ENCODE data around the gene ARHGEF38. TPM values are rescaled to one million over a fixed set of nuclear protein-coding genes. Genes with fewer than 3 reads are reported as not detected.
A peak's percentile ranks its signal among the peaks of the same experiment; 100 is the strongest.

Gene ARHGEF38
- total and polyA plus RNA-seq, 4 donors: 0.11 to 1.3 (median 0.40) TPM; not detected in 1

DNA sequence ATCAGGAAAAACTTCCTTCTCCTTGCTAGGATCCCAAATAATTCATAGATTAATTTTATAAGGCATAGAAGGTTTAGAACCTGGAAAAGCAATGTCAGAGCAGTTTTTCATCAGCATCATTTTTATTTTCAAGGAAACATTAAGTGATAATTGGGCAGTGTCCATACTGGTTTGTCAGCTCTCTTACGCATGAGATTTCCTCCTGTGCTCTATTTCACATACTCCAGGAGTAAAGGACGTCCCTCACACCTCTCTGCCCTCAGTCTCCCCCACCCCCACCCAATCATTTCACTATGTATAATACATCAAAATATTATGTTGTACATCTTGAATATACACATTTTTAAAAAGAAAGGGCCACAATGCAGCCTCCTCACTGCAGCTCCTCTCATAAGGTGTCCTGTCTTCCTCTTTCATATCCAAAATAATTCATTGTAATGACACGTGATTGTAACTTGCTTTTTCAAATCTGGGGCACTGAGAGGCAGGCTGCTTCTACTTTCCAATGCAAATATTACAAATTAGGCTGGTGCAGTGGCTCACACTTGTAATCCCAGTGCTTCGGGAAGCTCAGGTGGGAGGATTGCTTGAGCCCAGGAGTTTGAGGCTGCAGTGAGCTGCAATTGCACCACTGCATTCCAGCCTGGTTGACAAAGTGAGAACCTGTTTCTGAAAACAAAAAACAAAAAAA lies 34.4 kb downstream of the ARHGEF38 start:
- H3K27ac ChIP-seq (ENCODE audit: low read depth, low read length): no peak overlapping the region
- 78% methylated on average over 1 of the region's 4 CpGs for WGBS (ENCODE audit: insufficient coverage)
- H3K27me3 ChIP-seq (ENCODE audit: control insufficient read depth, insufficient read depth, low read length): no peaks in the 10 kb centered on the region
- no peaks in the 10 kb centered on the region for H3K36me3 ChIP-seq (ENCODE audit: control insufficient read depth, insufficient read depth, low read length)
- no peak for DNase-seq (ENCODE audit: low read depth in 4 of 6, low spot score in 6 of 6)
- H3K4me1 ChIP-seq (ENCODE audit: control insufficient read depth, insufficient read depth, low read length): no peaks in the 10 kb centered on the region
- H3K9me3 ChIP-seq (ENCODE audit: control insufficient read depth, insufficient read depth, low read length): no peaks in the 10 kb centered on the region
- H3K4me3 ChIP-seq (ENCODE audit: low read depth, low read length): no peak overlapping the region

DNA sequence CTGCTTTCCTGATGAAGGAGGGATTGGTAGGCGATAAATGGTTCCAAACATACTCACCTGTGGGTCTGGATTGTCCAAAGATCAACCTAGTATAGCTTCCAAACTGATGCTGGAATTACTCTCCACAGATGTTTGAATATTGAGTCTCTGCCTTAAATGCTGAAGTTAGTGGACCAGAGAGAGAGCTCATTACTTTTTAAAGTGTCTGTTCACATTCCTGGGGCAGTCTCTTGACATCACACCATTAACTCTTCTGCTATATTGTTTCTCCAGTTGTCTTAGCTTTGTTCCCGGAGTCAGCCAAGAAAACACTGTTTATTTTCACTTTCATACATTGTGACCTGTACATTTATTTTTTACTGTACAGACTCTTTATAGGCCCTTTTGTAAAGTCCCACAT lies 35.4 kb downstream of the ARHGEF38 start:
- H3K9me3 ChIP-seq (ENCODE audit: control insufficient read depth, insufficient read depth, low read length): no peaks in the 10 kb centered on the region
- WGBS (ENCODE audit: insufficient coverage): 33% methylated on average over 1 of the region's 2 CpGs
- peak in 1 of 6 donors; percentile 60 for DNase-seq (ENCODE audit: low read depth in 4 of 6, low spot score in 6 of 6)
- H3K27ac ChIP-seq (ENCODE audit: low read depth, low read length): no peak overlapping the region
- H3K4me3 ChIP-seq (ENCODE audit: low read depth, low read length): no peak overlapping the region
- no peaks in the 10 kb centered on the region for H3K36me3 ChIP-seq (ENCODE audit: control insufficient read depth, insufficient read depth, low read length)
- no peaks in the 10 kb centered on the region for H3K27me3 ChIP-seq (ENCODE audit: control insufficient read depth, insufficient read depth, low read length)
- H3K4me1 ChIP-seq (ENCODE audit: control insufficient read depth, insufficient read depth, low read length): no peaks in the 10 kb centered on the region

DNA sequence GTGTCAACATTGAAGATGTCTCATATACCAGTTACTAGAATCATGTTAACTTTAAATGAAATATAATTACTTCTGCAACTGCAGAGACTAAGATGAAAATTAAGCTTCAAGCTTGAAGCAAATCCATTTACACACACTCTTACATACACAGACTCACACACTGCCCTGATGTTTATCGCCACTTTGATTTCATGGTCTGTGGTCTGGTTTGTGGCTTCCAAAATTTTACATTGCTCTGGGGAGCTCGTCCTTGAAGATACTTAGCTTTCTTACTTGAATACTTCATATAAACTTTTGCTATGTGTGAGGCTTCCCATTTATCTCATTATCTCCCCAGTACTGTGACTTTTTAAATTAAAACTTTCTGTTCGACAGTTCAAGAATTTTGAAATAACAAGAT lies 35.8 kb downstream of the ARHGEF38 start:
- WGBS (ENCODE audit: insufficient coverage): no CpG with 5 or more reads among the region's 3 CpGs

DNA sequence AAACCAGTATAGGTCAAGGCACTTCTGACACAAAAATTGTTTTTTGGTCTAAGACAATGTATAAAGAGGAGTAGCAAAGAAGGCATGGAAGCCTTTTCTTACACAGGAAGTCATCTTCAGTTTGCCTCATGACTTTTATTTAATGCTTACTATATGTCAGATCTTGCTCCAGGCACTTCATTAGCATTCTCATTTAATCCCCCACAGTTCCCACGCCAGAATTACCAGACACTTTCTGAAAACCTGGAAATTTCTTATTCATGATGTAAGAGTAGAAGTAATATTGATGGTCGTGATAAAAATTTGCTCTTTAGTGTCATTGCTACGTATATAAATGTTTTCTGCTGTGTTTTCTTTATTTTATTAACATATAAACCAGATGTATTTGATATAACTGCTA lies 39.2 kb downstream of the ARHGEF38 start:
- Histone ChIP-seq H3K4me1 (ENCODE audit: control insufficient read depth, insufficient read depth, low read length) (no peaks in the 10 kb centered on the region), H3K4me3 (ENCODE audit: low read depth, low read length) (no peak overlapping the region), H3K27ac (ENCODE audit: low read depth, low read length) (no peak overlapping the region), H3K9me3 (ENCODE audit: control insufficient read depth, insufficient read depth, low read length) (no peaks in the 10 kb centered on the region), H3K27me3 (ENCODE audit: control insufficient read depth, insufficient read depth, low read length) (no peaks in the 10 kb centered on the region), H3K36me3 (ENCODE audit: control insufficient read depth, insufficient read depth, low read length) (no peaks in the 10 kb centered on the region)
- no peak for DNase-seq (ENCODE audit: low read depth in 4 of 6, low spot score in 6 of 6)
- WGBS (ENCODE audit: insufficient coverage): no CpG with 5 or more reads among the region's 3 CpGs

More for the DNA sequence above, 35.8 kb downstream of the ARHGEF38 start:
- Histone ChIP-seq H3K4me3 (ENCODE audit: low read depth, low read length) (no peak overlapping the region), H3K27ac (ENCODE audit: low read depth, low read length) (no peak overlapping the region), H3K4me1 (ENCODE audit: control insufficient read depth, insufficient read depth, low read length) (no peaks in the 10 kb centered on the region), H3K9me3 (ENCODE audit: control insufficient read depth, insufficient read depth, low read length) (no peaks in the 10 kb centered on the region), H3K27me3 (ENCODE audit: control insufficient read depth, insufficient read depth, low read length) (no peaks in the 10 kb centered on the region), H3K36me3 (ENCODE audit: control insufficient read depth, insufficient read depth, low read length) (no peaks in the 10 kb centered on the region)
- DNase-seq (ENCODE audit: low read depth in 4 of 6, low spot score in 6 of 6): no peak

DNA sequence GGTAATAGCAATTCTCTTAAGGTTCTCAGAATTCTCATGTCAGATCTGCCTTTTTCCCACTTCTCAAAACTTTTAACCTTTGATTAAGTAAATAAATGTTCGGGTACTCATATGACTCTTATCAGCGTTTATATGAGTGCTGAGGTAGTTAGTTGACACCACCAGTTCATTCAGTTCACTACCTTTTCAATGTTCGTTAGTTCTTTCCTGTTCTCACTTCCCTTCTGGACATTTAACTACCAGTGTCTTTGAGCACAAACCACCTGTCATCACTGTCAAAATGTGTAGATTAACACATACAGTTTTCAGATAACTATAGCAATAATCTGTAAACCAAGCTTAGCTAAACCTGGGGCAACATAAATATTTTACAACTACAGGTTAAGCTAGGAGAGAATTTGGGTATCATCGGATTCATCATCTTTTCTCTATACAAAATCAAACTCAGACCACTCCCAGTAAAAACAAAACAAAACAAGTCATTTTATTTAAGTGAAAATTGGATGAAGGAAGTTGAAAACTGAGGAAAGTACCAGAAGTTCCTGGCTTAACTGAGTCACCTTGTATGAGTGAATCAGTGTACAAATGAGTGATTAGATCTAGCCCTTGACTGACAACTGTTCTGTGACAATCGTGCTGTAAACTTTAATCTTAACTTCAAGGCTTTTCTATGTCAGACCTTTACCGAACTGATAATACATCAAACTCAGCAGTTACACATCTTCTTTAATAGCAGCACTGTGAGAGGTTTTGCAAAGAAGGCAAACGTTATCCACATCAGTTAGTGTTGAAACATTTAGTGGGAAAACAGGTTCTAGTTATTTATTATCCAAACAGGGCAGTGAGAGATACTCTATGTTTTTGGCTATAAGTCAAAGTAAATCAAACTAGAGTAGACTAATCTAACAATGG lies 41.9 kb downstream of the ARHGEF38 start:
- H3K4me3 ChIP-seq (ENCODE audit: low read depth, low read length): no peak overlapping the region
- no CpG with 5 or more reads among the region's 7 CpGs for WGBS (ENCODE audit: insufficient coverage)
- H3K27me3 ChIP-seq (ENCODE audit: control insufficient read depth, insufficient read depth, low read length): no peaks in the 10 kb centered on the region
- no peaks in the 10 kb centered on the region for H3K9me3 ChIP-seq (ENCODE audit: control insufficient read depth, insufficient read depth, low read length)
- no peaks in the 10 kb centered on the region for H3K4me1 ChIP-seq (ENCODE audit: control insufficient read depth, insufficient read depth, low read length)
- no peak for DNase-seq (ENCODE audit: low read depth in 4 of 6, low spot score in 6 of 6)
- H3K36me3 ChIP-seq (ENCODE audit: control insufficient read depth, insufficient read depth, low read length): no peaks in the 10 kb centered on the region
- no peak overlapping the region for H3K27ac ChIP-seq (ENCODE audit: low read depth, low read length)

DNA sequence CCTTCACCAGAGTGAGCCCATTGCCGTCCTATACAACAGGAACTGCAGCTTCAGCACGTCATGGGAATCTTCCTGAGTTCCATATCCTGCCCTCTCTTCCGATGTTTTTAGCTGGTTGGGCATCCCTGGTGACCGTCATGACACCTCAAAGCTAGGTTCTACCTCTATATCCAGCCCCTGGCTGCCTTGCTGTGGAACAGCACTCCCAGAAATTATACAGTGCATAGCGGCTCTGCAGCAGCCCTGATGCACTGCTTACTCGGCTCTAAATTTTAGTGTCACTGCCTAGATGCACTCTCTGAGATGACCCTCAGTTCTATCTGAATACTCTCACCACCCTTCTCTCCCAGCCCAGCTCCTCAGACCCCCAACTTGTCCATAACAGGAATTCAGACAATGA lies 44.3 kb downstream of the ARHGEF38 start:
- H3K9me3 ChIP-seq (ENCODE audit: control insufficient read depth, insufficient read depth, low read length): no peaks in the 10 kb centered on the region
- H3K4me1 ChIP-seq (ENCODE audit: control insufficient read depth, insufficient read depth, low read length): no peaks in the 10 kb centered on the region
- H3K36me3 ChIP-seq (ENCODE audit: control insufficient read depth, insufficient read depth, low read length): no peaks in the 10 kb centered on the region
- H3K4me3 ChIP-seq (ENCODE audit: low read depth, low read length): no peak overlapping the region
- H3K27me3 ChIP-seq (ENCODE audit: control insufficient read depth, insufficient read depth, low read length): no peaks in the 10 kb centered on the region
- DNase-seq (ENCODE audit: low read depth in 4 of 6, low spot score in 6 of 6): no peak
- 83% methylated on average over 6 of the region's 6 CpGs for WGBS (ENCODE audit: insufficient coverage)
- H3K27ac ChIP-seq (ENCODE audit: low read depth, low read length): no peak overlapping the region

DNA sequence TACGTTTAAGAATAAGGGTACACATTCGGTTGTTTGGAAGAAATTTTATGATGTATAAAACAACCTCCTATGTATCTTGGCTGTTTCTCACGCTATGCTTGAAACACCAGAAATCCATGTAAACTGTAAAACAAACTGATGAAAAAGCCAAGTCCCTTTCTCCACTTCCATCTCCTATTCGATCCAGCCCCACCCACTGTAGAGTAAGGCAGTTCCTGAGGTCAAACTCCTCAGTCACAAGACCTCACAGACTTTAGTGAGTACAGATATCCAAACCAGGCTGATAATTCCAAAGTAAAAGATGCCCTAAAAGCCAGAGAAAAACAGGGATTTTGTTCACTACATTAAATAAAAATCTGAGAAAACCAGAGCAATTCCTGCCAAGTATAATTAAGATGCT lies 45.6 kb downstream of the ARHGEF38 start:
- DNase-seq (ENCODE audit: low read depth in 4 of 6, low spot score in 6 of 6): no peak
- Histone ChIP-seq H3K27ac (ENCODE audit: low read depth, low read length) (no peak overlapping the region), H3K9me3 (ENCODE audit: control insufficient read depth, insufficient read depth, low read length) (no peaks in the 10 kb centered on the region), H3K4me1 (ENCODE audit: control insufficient read depth, insufficient read depth, low read length) (no peaks in the 10 kb centered on the region), H3K4me3 (ENCODE audit: low read depth, low read length) (no peak overlapping the region), H3K36me3 (ENCODE audit: control insufficient read depth, insufficient read depth, low read length) (no peaks in the 10 kb centered on the region), H3K27me3 (ENCODE audit: control insufficient read depth, insufficient read depth, low read length) (no peaks in the 10 kb centered on the region)
- WGBS (ENCODE audit: insufficient coverage): 43% methylated on average over 1 of the region's 4 CpGs

DNA sequence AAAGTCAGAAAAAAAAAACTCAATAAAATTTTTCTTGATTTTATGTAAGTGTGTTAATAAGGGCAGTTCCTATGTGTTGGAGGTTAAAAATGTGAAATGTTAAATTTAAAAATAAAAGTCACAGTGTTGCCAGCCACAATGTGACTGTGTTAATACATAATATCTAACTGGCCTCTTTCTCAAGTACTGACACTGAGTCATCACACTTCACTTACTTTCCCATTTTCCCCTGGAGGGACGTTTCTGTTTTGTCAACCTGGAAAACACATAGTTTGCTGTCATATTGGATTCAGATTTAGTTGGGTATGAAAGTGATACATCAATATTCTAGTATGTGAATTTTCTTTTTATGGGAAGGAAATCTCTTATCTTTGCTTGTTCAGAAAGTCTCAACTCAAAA lies 46.4 kb downstream of the ARHGEF38 start:
- Histone ChIP-seq H3K36me3 (ENCODE audit: control insufficient read depth, insufficient read depth, low read length) (no peaks in the 10 kb centered on the region), H3K4me3 (ENCODE audit: low read depth, low read length) (no peak overlapping the region), H3K27ac (ENCODE audit: low read depth, low read length) (no peak overlapping the region), H3K27me3 (ENCODE audit: control insufficient read depth, insufficient read depth, low read length) (no peaks in the 10 kb centered on the region), H3K9me3 (ENCODE audit: control insufficient read depth, insufficient read depth, low read length) (no peaks in the 10 kb centered on the region), H3K4me1 (ENCODE audit: control insufficient read depth, insufficient read depth, low read length) (no peaks in the 10 kb centered on the region)
- WGBS (ENCODE audit: insufficient coverage): no CpG with 5 or more reads among the region's 1 CpG
- DNase-seq (ENCODE audit: low read depth in 4 of 6, low spot score in 6 of 6): peak in 1 of 6 donors; percentile 32

DNA sequence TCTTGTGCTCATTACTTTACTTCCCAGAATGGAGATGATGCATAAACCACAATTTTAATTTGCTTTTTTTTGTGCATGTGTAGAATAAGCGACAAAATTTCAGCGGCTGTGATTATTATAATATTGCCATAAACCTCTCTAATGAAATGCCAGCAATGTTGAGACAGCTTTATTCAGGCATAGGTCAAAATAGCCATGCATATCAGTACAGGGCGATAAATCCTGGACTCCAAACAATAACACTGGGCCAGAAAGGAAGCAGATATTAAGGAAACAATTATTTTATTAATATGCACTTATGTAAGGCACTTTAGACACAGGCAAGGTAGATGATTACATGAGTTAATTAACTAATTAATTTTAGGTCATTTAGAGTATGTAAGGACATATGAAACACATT lies 47.1 kb downstream of the ARHGEF38 start:
- Histone ChIP-seq H3K27me3 (ENCODE audit: control insufficient read depth, insufficient read depth, low read length) (no peaks in the 10 kb centered on the region), H3K4me3 (ENCODE audit: low read depth, low read length) (no peak overlapping the region), H3K9me3 (ENCODE audit: control insufficient read depth, insufficient read depth, low read length) (no peaks in the 10 kb centered on the region), H3K36me3 (ENCODE audit: control insufficient read depth, insufficient read depth, low read length) (no peaks in the 10 kb centered on the region), H3K4me1 (ENCODE audit: control insufficient read depth, insufficient read depth, low read length) (no peaks in the 10 kb centered on the region), H3K27ac (ENCODE audit: low read depth, low read length) (no peak overlapping the region)
- DNase-seq (ENCODE audit: low read depth in 4 of 6, low spot score in 6 of 6): peak in 1 of 6 donors; percentile 41
- WGBS (ENCODE audit: insufficient coverage): no CpG with 5 or more reads among the region's 3 CpGs

Measured in spinal cord (tissue), 10 donors.